Neural progenitor cell (in vitro differentiated cells): ENCODE measurements around the gene FAM20C.

Experiments used
- EZH2 ChIP-seq: fragments of 200-600 bp; sonication (generic); IDR thresholded peaks from 2 replicates; pipeline ENCODE4 v1.6.1; 2017; ENCODE audit warnings: antibody characterized with exemption, mild to moderate bottlenecking, moderate library complexity
- TF ChIP-seq, protein P1 (sequence below): fragments of 200-600 bp; sonication (generic); IDR thresholded peaks from 2 replicates; pipeline ENCODE4 v1.5.1; 2017; ENCODE audit warnings: antibody characterized with exemption, mild to moderate bottlenecking

DNA sequence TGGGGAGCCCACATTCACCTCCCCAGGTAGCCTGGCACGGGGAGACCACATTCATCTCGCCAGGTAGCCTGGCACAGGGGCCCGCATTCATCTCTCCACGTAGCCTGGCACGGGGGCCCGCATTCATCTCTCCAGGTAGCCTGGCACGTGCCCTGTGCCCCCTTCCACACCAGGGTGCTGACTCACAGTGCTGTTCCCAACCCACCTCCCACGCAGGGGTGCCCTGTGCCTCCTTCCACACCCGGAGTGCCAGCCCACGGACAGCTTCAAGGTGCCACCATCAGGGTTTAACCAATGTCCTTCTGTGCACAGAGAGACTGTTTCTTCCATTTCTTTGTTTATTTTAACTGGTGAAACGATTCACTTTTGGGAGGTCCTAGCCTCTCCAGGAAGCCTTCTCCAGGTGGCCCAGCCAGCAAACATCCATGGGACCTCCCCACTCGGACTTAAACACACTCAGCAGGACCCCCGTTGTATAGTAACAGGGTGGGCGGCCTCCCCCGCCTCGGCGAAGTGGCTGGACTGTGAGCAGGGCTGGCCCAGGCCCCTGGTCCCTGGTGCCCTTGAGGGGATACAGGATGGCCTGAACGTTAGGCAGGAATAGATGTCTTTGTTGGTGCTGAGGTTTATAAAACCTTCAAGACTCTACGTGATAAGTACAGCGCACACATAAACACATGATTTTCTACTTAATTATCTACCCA is 56.5 kb downstream of the FAM20C start:
- TF ChIP-seq, protein P1, sequence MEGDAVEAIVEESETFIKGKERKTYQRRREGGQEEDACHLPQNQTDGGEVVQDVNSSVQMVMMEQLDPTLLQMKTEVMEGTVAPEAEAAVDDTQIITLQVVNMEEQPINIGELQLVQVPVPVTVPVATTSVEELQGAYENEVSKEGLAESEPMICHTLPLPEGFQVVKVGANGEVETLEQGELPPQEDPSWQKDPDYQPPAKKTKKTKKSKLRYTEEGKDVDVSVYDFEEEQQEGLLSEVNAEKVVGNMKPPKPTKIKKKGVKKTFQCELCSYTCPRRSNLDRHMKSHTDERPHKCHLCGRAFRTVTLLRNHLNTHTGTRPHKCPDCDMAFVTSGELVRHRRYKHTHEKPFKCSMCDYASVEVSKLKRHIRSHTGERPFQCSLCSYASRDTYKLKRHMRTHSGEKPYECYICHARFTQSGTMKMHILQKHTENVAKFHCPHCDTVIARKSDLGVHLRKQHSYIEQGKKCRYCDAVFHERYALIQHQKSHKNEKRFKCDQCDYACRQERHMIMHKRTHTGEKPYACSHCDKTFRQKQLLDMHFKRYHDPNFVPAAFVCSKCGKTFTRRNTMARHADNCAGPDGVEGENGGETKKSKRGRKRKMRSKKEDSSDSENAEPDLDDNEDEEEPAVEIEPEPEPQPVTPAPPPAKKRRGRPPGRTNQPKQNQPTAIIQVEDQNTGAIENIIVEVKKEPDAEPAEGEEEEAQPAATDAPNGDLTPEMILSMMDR: no peak
- TF ChIP-seq EZH2: no peak
